HepG2 (cell line): ENCODE measurements around the gene SLC23A2. TPM values are rescaled to one million over a fixed set of nuclear protein-coding genes. Genes with fewer than 3 reads are reported as not detected.
A peak's percentile ranks its signal among the peaks of the same experiment; 100 is the strongest.

Experiments used
- ARNTL ChIP-seq: sonication (generic); formaldehyde crosslinking; IDR thresholded peaks from 2 replicates; pipeline ENCODE4 v1.4.0; 2020; ENCODE audit warnings: mild to moderate bottlenecking, missing genetic modification reagents
- ELF4 ChIP-seq: sonication (generic); formaldehyde crosslinking; IDR thresholded peaks from 2 replicates; pipeline ENCODE4 v1.5.0; 2020; ENCODE audit warnings: missing genetic modification reagents, mild to moderate bottlenecking, moderate library complexity, borderline replicate concordance
- FOXP1 ChIP-seq, 2 experiments: fragments of 450-650 bp in 1 of 2; IDR thresholded peaks; 2 replicates each; pipeline ENCODE4 v1.6.1; 2017 to 2018; ENCODE audit warnings: antibody characterized with exemption in 1 of 2
- MEIS1 ChIP-seq: sonication (generic); formaldehyde crosslinking; IDR thresholded peaks from 2 replicates; pipeline ENCODE4 v1.9.0; 2021; ENCODE audit warnings: mild to moderate bottlenecking, missing genetic modification reagents, moderate library complexity, borderline replicate concordance
- MTF1 ChIP-seq: sonication (generic); formaldehyde crosslinking; IDR thresholded peaks from 2 replicates; pipeline ENCODE4 v1.5.0; 2020; ENCODE audit warnings: missing genetic modification reagents
- NR2F2 ChIP-seq: IDR thresholded peaks from 2 replicates; pipeline ENCODE4 v1.6.1; 2012; ENCODE audit warnings: low read depth, inconsistent platforms, borderline replicate concordance
- PAF1 ChIP-seq: IDR thresholded peaks from 2 replicates; pipeline ENCODE4 v1.6.1; 2016; ENCODE audit warnings: missing genetic modification reagents, missing compliant biosample characterization
- RARA ChIP-seq: IDR thresholded peaks from 2 replicates; pipeline ENCODE4 v1.6.1; 2016; ENCODE audit warnings: missing genetic modification reagents, missing compliant biosample characterization
- SMAD9 ChIP-seq: sonication (generic); formaldehyde crosslinking; IDR thresholded peaks from 2 replicates; pipeline ENCODE4 v1.5.1; 2020; ENCODE audit warnings: mild to moderate bottlenecking, missing genetic modification reagents
- ZNF10 ChIP-seq: sonication (generic); formaldehyde crosslinking; IDR thresholded peaks from 2 replicates; pipeline ENCODE4 v1.4.0; 2020; ENCODE audit warnings: mild to moderate bottlenecking, low read depth, missing genetic modification reagents, borderline replicate concordance
- ZNF543 ChIP-seq: sonication (generic); formaldehyde crosslinking; IDR thresholded peaks from 2 replicates; pipeline ENCODE4 v1.4.0; 2020; ENCODE audit warnings: mild to moderate bottlenecking, missing genetic modification reagents
- ZNF577 ChIP-seq: sonication (generic); formaldehyde crosslinking; IDR thresholded peaks from 2 replicates; pipeline ENCODE4 v1.4.0; 2020; ENCODE audit warnings: mild to moderate bottlenecking, low read depth, missing genetic modification reagents, borderline replicate concordance
- ZNF644 ChIP-seq: IDR thresholded peaks from 2 replicates; pipeline ENCODE4 v1.6.1; 2016; ENCODE audit warnings: low read depth
- ZNF772 ChIP-seq: sonication (generic); formaldehyde crosslinking; IDR thresholded peaks from 2 replicates; pipeline ENCODE4 v1.5.0; 2020; ENCODE audit warnings: mild to moderate bottlenecking, missing genetic modification reagents
- ZSCAN29 ChIP-seq: sonication (generic); formaldehyde crosslinking; conservative IDR thresholded peaks from 2 replicates; pipeline ENCODE4 v1.4.0; 2020; ENCODE audit warnings: mild to moderate bottlenecking, missing genetic modification reagents
- polyA plus RNA-seq, 8 experiments: library from polyadenylated mRNA; depleted of rRNA in 3 of 8; stranded (reverse) in 7 of 8; unstranded in 1 of 8; fragments of >200 nt; fragmentation: Illumina TruSeq in 4 of 8; extraction: Trizol in 4 of 8; gene quantifications; 2 replicates each; pipeline versions ENCODE4 v1.2.1 to v1.2.3, GENCODE V29; 2011 to 2016; ENCODE audit warnings: low read depth in 4 of 8, missing spikeins in 1 of 8, mixed read lengths in 1 of 8; ENCODE audit not compliant: insufficient read depth in 1 of 8
- total RNA-seq, 5 experiments: library from RNA; depleted of rRNA; stranded (reverse); fragments of >200 nt; fragmentation: Illumina TruSeq; extraction: Trizol; gene quantifications; 2 replicates each; pipeline ENCODE4 v1.2.3, GENCODE V29; 2016; ENCODE audit warnings: low read depth in 1 of 5
- TF ChIP-seq, protein P1 (sequence below), 2 experiments: sonication (generic) in 1 of 2; formaldehyde crosslinking in 1 of 2; IDR thresholded peaks; 2 replicates each; pipeline versions ENCODE4 v1.4.0 to v1.6.1; 2016 to 2020; ENCODE audit warnings: borderline replicate concordance in 1 of 2, low read depth in 1 of 2, mild to moderate bottlenecking in 1 of 2, missing genetic modification reagents in 1 of 2
- TF ChIP-seq, protein P2 (sequence below): sonication (generic); formaldehyde crosslinking; IDR thresholded peaks from 2 replicates; pipeline ENCODE4 v1.5.0; 2020; ENCODE audit warnings: mild to moderate bottlenecking, missing genetic modification reagents, borderline replicate concordance
- TF ChIP-seq, protein P3 (sequence below): IDR thresholded peaks from 2 replicates; pipeline ENCODE4 v1.6.1; 2018; ENCODE audit warnings: missing genetic modification reagents, mild to moderate bottlenecking, missing compliant biosample characterization

Gene SLC23A2
- total and polyA plus RNA-seq, 2 of the 13 experiments (the other 11 are each of a cell fraction or from before 2014, with no cell fraction given) = 42.2 to 51.2 TPM

DNA sequence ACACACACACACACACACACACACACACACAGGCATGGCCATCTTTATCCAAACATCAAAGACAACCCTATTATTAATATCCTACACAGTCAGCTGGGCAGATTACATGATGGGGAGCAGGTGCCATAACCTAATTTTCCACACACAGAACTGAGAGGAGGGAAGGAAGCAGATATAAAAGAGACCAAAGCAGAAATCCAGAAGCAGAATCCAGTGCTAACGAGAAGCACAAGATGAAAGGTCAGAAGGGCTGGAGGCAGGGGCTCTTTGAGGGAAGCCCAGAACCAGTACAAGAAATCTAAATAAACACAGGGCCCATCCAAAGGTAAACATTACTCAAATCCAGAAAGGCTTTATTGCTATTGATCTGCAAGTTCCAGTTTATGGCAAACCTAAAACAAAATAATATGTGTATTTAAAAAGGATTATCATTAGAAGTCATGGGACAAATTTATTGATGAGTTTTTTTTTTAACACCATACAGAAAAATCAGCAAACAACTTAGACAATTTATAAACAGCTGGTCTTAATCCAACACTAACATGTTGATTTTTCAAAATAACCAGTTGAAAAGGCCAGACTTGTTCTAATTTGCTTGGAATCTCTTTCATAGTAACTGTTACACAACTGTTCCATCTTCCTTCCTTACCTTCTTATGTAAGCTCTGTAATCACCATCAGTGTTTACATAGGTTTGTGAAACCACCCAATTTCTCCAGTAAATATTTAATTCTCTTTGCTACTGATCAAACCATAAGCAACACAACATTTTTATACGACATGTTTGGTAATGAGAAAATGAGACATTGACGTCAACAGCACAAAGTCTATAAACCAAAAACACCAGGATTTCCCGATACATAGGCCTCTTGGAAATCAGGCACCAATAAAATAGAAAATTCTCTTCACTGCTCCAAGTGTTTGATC, 34.2 kb downstream of the SLC23A2 start (continued):
- TF ChIP-seq, protein P1, sequence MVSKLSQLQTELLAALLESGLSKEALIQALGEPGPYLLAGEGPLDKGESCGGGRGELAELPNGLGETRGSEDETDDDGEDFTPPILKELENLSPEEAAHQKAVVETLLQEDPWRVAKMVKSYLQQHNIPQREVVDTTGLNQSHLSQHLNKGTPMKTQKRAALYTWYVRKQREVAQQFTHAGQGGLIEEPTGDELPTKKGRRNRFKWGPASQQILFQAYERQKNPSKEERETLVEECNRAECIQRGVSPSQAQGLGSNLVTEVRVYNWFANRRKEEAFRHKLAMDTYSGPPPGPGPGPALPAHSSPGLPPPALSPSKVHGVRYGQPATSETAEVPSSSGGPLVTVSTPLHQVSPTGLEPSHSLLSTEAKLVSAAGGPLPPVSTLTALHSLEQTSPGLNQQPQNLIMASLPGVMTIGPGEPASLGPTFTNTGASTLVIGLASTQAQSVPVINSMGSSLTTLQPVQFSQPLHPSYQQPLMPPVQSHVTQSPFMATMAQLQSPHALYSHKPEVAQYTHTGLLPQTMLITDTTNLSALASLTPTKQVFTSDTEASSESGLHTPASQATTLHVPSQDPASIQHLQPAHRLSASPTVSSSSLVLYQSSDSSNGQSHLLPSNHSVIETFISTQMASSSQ (IDR thresholded peaks at IDR 0.05; ENCODE audit: low read depth) = peak; percentile 74
- TF ChIP-seq, protein P1 (CRISPR knock-in tag; IDR thresholded peaks at IDR 0.05; ENCODE audit: borderline replicate concordance) = peak; percentile 74; the same call in 1 of the 2 replicates
- TF ChIP-seq, protein P2, sequence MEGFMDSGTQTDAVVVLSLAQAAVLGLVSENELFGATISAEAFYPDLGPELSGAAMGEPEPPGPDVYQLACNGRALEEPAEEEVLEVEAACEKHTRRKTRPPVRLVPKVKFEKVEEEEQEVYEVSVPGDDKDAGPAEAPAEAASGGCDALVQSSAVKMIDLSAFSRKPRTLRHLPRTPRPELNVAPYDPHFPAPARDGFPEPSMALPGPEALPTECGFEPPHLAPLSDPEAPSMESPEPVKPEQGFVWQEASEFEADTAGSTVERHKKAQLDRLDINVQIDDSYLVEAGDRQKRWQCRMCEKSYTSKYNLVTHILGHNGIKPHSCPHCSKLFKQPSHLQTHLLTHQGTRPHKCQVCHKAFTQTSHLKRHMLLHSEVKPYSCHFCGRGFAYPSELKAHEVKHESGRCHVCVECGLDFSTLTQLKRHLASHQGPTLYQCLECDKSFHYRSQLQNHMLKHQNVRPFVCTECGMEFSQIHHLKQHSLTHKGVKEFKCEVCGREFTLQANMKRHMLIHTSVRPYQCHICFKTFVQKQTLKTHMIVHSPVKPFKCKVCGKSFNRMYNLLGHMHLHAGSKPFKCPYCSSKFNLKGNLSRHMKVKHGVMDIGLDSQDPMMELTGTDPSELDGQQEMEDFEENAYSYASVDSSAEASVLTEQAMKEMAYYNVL (CRISPR knock-in tag) = peak; percentile 20; the same call in 1 of the 2 replicates
- TF ChIP-seq ARNTL (CRISPR knock-in tag) = peak; percentile 61
- no peak for TF ChIP-seq ZNF10 (CRISPR knock-in tag)
- no peak for TF ChIP-seq FOXP1 (IDR thresholded peaks at IDR 0.05)
- TF ChIP-seq FOXP1 (CRISPR knock-in tag; IDR thresholded peaks at IDR 0.05) = peak; percentile 98
- TF ChIP-seq PAF1 (CRISPR knock-in tag) = no peak
- peak; percentile 96 for TF ChIP-seq RARA (CRISPR knock-in tag)
- no peak; the same call in 1 of the 2 replicates for TF ChIP-seq MTF1 (CRISPR knock-in tag)
- peak; percentile 64; the same call in 1 of the 2 replicates for TF ChIP-seq ZNF772 (CRISPR knock-in tag)
- TF ChIP-seq, protein P3, sequence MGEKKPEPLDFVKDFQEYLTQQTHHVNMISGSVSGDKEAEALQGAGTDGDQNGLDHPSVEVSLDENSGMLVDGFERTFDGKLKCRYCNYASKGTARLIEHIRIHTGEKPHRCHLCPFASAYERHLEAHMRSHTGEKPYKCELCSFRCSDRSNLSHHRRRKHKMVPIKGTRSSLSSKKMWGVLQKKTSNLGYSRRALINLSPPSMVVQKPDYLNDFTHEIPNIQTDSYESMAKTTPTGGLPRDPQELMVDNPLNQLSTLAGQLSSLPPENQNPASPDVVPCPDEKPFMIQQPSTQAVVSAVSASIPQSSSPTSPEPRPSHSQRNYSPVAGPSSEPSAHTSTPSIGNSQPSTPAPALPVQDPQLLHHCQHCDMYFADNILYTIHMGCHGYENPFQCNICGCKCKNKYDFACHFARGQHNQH (CRISPR knock-in tag) = peak; percentile 66; the same call in 1 of the 2 replicates
- TF ChIP-seq MEIS1 = peak; percentile 25; the same call in 1 of the 2 replicates
- 0 out of 2 replicates have a peak, but pooled peaks have one; percentile 5 for TF ChIP-seq ZNF644 (CRISPR knock-in tag)
- peak; percentile 89; the same call in 1 of the 2 replicates for TF ChIP-seq ZNF543 (CRISPR knock-in tag)
- TF ChIP-seq NR2F2 = peak; percentile 74
- no peak for TF ChIP-seq SMAD9
- no peak for TF ChIP-seq ZNF577 (CRISPR knock-in tag)
- TF ChIP-seq ELF4 = peak; percentile 79
- TF ChIP-seq ZSCAN29 (CRISPR knock-in tag) = peak; percentile 74
